Activated naive CD8-positive, alpha-beta T cell treated with anti-CD3 and anti-CD28 coated beads, Interleukin-2, amount 50 U/mL, for 24 hours (primary cell): ENCODE data around the gene TMEM82.
A peak's percentile ranks its signal among the peaks of the same experiment; 100 is the strongest.

Experiments used
- ATAC-seq: fragments of 150-1000 bp; cut with Tn5 transposase; one replicate; pipeline ENCODE4 v1.10.0; 2021
- DNase-seq: peaks from one replicate; pipeline ENCODE4 v3.0.0; 2021
- H3K27ac Mint-ChIP-seq: one replicate; pipeline ENCODE4 v1.8.0; 2021; ENCODE audit warnings: mild to moderate bottlenecking, mixed read lengths
- H3K27me3 Mint-ChIP-seq: one replicate; pipeline ENCODE4 v1.8.0; 2021; ENCODE audit warnings: mixed read lengths
- H3K36me3 Mint-ChIP-seq: one replicate; pipeline ENCODE4 v1.8.0; 2021; ENCODE audit warnings: low read depth, mixed read lengths
- H3K4me1 Mint-ChIP-seq: one replicate; pipeline ENCODE4 v1.8.0; 2021; ENCODE audit warnings: mixed read lengths
- H3K4me3 Mint-ChIP-seq: one replicate; pipeline ENCODE4 v1.8.0; 2021; ENCODE audit warnings: mild to moderate bottlenecking, moderate library complexity, mixed read lengths
- H3K9me3 Mint-ChIP-seq: one replicate; pipeline ENCODE4 v1.8.0; 2021; ENCODE audit warnings: mixed read lengths

TMEM82 gene

GRCh38 chr1:15727424-15727823, 14.9 kb upstream of the TMEM82 start:
- Mint-ChIP-seq H3K4me1 (no peaks in the 10 kb centered on the region), H3K36me3 (peaks cover 3% of the 10 kb centered on the region), H3K9me3 (no peaks in the 10 kb centered on the region), H3K27ac (peak overlapping the region; percentile 47), H3K4me3 (no peak overlapping the region), H3K27me3 (no peaks in the 10 kb centered on the region)
- no peak for DNase-seq
- no peak for ATAC-seq

GRCh38 chr1:15727866-15728534, 14.3 kb upstream of the TMEM82 start:
- H3K9me3 Mint-ChIP-seq: no peaks in the 10 kb centered on the region
- ATAC-seq (no peak), DNase-seq (no peak)
- no peaks in the 10 kb centered on the region for H3K27me3 Mint-ChIP-seq
- H3K36me3 Mint-ChIP-seq: peaks cover 1% of the 10 kb centered on the region
- no peak overlapping the region for H3K27ac Mint-ChIP-seq
- no peaks in the 10 kb centered on the region for H3K4me1 Mint-ChIP-seq
- no peak overlapping the region for H3K4me3 Mint-ChIP-seq

DNA sequence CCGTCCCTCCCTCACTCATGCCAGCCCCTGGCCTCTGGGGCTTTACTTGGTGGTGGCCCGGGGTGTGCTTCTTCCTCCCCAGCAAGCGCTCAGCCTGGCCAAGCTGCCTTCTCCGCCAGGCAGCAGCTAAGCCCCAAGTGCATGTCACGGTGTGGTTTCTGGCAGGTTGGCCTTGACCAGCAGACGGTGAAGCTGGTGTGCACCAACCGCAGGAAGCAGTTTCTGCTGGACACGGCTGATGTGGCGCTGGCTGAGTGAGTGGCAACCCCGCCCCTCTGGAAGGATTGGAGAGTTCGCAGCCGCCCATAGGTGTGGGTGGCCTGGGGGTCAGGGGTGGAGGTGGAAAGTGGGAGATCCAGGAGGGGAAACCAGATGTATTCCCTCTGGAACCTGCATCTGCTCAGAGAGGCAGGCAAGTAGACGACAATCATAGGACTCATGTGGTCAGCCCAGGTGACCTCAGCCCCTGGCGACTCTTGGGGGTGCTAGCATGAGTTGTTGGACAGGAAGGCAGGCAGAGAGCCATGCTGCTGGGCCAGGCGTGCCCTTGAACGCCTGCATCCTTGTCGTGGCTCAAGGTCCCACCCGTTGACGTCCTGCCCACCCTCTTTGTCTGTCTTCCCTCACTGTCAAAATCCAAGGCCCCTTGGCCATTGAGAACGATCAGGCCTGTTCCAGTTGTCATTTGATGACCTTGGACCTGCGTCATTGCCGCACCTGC, 13.2 kb upstream of the TMEM82 start:
- ATAC-seq: no peak
- Mint-ChIP-seq H3K36me3 (peaks cover 3% of the 10 kb centered on the region), H3K4me3 (no peak overlapping the region), H3K9me3 (no peaks in the 10 kb centered on the region), H3K4me1 (no peaks in the 10 kb centered on the region), H3K27me3 (no peaks in the 10 kb centered on the region), H3K27ac (no peak overlapping the region)
- DNase-seq: no peak

- Mint-ChIP-seq H3K27ac (no peak overlapping the region), H3K36me3 (peaks cover 3% of the 10 kb centered on the region), H3K9me3 (no peaks in the 10 kb centered on the region), H3K4me1 (no peaks in the 10 kb centered on the region), H3K4me3 (no peak overlapping the region), H3K27me3 (no peaks in the 10 kb centered on the region)
- no peak for DNase-seq
- ATAC-seq: no peak
These were observed 11.9 kb upstream of the TMEM82 start for GRCh38 chr1:15730423-15730822.

GRCh38 chr1:15730936-15731335, 11.4 kb upstream of the TMEM82 start:
- Mint-ChIP-seq H3K4me3 (no peak overlapping the region), H3K36me3 (peaks cover 3% of the 10 kb centered on the region), H3K27me3 (no peaks in the 10 kb centered on the region), H3K27ac (no peak overlapping the region), H3K9me3 (no peaks in the 10 kb centered on the region), H3K4me1 (no peaks in the 10 kb centered on the region)
- no peak for DNase-seq
- ATAC-seq: no peak

- H3K27ac Mint-ChIP-seq: no peak overlapping the region
- no peaks in the 10 kb centered on the region for H3K9me3 Mint-ChIP-seq
- no peaks in the 10 kb centered on the region for H3K27me3 Mint-ChIP-seq
- no peak overlapping the region for H3K4me3 Mint-ChIP-seq
- no peak for DNase-seq
- no peak for ATAC-seq
- H3K36me3 Mint-ChIP-seq: peaks cover 2% of the 10 kb centered on the region
- H3K4me1 Mint-ChIP-seq: no peaks in the 10 kb centered on the region
These were observed 10.3 kb upstream of the TMEM82 start for GRCh38 chr1:15731735-15732685.

DNA sequence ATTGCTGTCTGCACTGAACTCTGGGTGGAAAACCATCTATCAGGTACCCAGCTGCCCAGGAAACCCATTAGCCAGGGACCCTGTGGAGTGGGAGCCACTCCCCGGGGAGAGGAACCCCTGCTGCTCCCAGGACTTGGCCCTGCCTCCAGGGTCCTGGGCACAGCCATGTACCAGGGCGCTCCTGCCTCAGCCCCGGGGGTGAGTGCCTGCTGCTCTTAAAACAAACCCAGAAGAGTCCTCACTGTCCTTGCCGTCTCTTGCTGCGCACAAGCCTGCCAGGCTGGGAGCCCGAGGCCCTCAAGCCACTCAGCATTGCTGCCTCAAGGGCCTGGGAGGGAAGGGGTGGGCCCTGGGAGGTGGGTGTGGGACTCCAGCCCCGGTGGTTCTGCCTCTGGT, 9.6 kb upstream of the TMEM82 start:
- H3K27me3 Mint-ChIP-seq: no peaks in the 10 kb centered on the region
- H3K4me1 Mint-ChIP-seq: no peaks in the 10 kb centered on the region
- no peak overlapping the region for H3K4me3 Mint-ChIP-seq
- no peaks in the 10 kb centered on the region for H3K9me3 Mint-ChIP-seq
- ATAC-seq: no peak
- no peak for DNase-seq
- no peak overlapping the region for H3K27ac Mint-ChIP-seq
- peaks cover 2% of the 10 kb centered on the region for H3K36me3 Mint-ChIP-seq

DNA sequence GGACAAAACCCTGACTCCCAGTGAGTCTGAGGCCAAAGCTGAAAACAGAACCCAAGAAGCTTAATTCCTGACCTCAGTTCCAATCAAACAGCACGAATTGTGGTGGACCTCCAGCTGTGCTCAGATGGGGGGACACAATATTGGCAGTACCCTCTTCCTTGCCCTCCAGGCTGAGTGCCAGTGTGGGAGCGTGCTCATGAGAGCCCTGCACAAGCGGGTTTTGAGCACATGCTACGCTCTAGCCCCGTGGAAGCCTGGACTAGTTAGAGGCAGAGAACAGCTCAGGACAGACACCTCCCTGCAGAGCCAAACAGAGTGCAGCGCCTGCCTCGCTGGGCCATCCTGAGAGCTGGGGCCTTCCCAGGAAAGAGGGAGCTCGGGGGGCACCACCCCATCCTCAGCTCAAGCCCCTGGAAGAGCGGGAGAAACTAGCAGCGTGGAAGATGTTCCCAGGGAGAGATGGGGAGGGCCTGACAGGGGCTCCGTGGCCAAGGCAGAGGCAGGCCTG, 9.0 kb upstream of the TMEM82 start:
- Mint-ChIP-seq H3K27ac (no peak overlapping the region), H3K4me1 (no peaks in the 10 kb centered on the region)

DNA sequence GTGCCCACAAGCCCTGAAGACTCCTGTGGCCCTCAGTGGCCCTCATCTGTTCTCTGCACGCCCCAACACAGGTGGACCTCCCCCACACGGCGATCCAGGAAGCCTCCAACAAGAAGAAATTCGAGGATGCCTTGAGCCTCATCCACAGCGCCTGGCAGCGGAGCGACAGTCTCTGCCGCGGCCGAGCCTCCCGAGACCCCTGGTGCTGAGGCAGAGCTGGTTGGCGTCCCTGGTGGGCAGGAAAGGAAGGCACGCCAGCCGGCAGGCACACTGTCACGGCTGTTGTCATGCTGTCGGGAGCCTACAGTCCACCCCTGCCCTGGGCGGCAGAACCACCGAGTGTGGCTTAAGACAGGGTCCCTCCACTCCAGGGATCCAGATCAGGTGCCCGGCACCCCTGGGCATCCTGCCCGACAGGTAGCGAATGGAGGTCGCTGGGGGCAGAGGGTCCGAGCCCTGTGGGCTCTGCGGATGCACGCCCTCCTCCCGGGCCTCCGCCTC, 8.5 kb upstream of the TMEM82 start:
- H3K4me3 Mint-ChIP-seq: no peak overlapping the region
- H3K36me3 Mint-ChIP-seq: peaks cover 2% of the 10 kb centered on the region
- H3K27me3 Mint-ChIP-seq: no peaks in the 10 kb centered on the region
- no peaks in the 10 kb centered on the region for H3K9me3 Mint-ChIP-seq
- ATAC-seq (no peak), DNase-seq (no peak)
- no peak overlapping the region for H3K27ac Mint-ChIP-seq
- no peaks in the 10 kb centered on the region for H3K4me1 Mint-ChIP-seq

More for the DNA sequence above, 9.0 kb upstream of the TMEM82 start:
- Mint-ChIP-seq H3K27me3 (no peaks in the 10 kb centered on the region), H3K36me3 (peaks cover 2% of the 10 kb centered on the region), H3K4me3 (no peak overlapping the region), H3K9me3 (no peaks in the 10 kb centered on the region)
- no peak for DNase-seq
- no peak for ATAC-seq

DNA sequence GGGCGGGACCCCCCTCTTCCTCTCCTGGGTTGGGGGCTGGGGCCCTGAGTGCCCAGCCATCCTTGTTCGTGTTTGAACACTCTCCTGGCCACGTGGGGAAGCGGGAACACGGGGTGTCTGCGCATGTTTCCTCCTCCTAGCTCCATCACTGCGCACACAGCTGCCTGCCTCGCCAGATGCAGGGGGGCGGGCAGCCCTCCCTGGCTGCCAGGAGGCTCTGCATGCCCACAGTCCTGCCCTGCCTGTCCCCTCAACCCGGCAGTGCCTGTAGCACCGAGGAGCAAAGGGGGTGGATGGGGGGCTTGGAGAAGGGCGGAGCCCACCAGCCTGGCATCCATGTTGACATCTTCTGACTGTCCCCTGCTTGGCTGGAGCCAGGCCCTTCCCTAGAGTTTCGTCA, 8.0 kb upstream of the TMEM82 start:
- H3K27ac Mint-ChIP-seq: no peak overlapping the region
- H3K4me1 Mint-ChIP-seq: no peaks in the 10 kb centered on the region
- no peak overlapping the region for H3K4me3 Mint-ChIP-seq
- ATAC-seq (no peak), DNase-seq (no peak)
- no peaks in the 10 kb centered on the region for H3K27me3 Mint-ChIP-seq
- H3K36me3 Mint-ChIP-seq: peaks cover 2% of the 10 kb centered on the region
- H3K9me3 Mint-ChIP-seq: no peaks in the 10 kb centered on the region

- DNase-seq (no peak), ATAC-seq (no peak)
- Mint-ChIP-seq H3K4me1 (no peaks in the 10 kb centered on the region), H3K9me3 (no peaks in the 10 kb centered on the region), H3K36me3 (peaks cover 2% of the 10 kb centered on the region), H3K27ac (no peak overlapping the region), H3K27me3 (no peaks in the 10 kb centered on the region), H3K4me3 (no peak overlapping the region)
These were observed 7.4 kb upstream of the TMEM82 start for GRCh38 chr1:15734901-15735300.

DNA sequence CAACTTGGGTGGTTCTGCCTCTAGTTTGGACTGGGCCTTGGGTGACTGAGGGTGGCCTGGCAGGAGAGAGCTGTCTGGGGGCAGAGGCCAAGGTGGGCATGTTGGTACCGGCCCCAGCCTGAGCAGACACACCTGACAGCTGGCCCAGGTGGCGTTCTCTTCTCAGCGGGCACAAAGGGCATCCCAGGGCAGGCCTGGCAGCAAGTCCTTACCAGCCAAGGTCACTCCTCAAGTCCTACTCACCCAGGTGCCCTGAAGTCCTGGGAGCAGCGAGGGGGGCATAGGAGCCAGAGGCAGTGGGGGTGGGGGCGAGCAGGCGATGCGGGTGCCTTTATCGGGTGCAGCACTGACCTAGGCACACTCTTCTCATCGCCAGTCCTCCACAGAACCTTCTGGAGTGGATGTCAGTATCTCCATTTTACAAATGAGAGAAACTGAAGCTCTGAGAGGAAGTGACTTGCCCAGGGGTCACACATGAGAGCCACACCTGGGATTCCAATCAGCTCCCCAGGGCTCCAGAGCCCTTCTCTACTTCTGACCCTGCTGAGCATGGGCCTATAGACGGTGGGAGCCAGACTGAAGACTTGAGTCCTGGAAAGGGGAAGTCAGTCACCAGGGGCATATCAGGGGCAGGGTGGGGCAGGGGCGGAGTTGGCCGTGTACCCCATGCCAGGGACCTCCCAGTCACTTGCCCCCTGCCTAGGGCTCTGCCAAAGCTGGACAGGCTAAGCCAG, 6.8 kb upstream of the TMEM82 start:
- ATAC-seq (no peak), DNase-seq (no peak)
- Mint-ChIP-seq H3K36me3 (peaks cover 2% of the 10 kb centered on the region), H3K4me3 (no peak overlapping the region), H3K27ac (no peak overlapping the region), H3K27me3 (no peaks in the 10 kb centered on the region), H3K4me1 (no peaks in the 10 kb centered on the region), H3K9me3 (no peaks in the 10 kb centered on the region)

DNA sequence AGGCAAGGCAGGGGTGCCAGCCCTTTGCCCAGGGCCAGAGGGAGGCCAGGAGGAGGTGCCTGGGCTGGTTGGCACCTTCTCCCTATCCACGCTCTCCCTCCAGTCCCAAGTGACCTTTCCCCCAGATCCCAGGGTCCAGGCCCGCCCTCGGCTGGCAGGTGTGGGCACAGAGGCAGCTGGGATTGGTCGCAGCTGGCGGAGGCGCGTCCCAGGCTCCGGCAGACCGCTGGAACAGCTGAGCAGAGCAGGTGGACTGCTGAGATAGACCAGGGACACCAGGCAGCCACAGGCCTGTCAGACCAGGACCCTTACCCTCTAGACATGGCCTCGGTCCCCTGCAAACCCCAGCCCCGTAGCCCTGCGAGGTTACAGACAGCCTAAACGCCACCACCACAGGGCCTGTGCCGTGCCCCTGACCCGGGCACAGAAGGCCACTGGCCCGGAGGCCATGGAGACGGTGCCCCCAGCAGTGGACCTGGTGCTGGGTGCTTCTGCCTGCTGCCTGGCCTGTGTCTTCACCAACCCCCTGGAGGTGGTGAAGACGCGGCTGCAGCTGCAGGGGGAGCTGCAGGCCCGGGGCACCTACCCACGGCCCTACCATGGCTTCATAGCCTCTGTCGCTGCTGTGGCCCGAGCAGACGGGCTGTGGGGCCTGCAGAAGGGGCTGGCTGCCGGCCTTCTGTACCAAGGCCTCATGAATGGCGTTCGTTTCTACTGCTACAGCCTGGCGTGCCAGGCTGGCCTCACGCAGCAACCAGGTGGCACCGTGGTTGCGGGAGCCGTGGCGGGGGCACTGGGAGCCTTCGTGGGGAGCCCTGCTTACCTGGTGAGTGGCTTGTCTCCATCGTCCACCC, 6.0 kb upstream of the TMEM82 start, which contains the start of gene SLC25A34:
TSS of gene SLC25A34 (plus strand) at position 221 of the 854 bp plus-strand sequence. CDS start at position 449, 228 bp downstream.
- H3K4me3 Mint-ChIP-seq: no peak within 1 kb of the TSS
- no peak within 1 kb of the TSS for H3K27ac Mint-ChIP-seq
- no peaks in the 10 kb centered on the region for H3K27me3 Mint-ChIP-seq
- no peaks in the 10 kb centered on the region for H3K4me1 Mint-ChIP-seq
- peaks cover 2% of the 10 kb centered on the region for H3K36me3 Mint-ChIP-seq
- no peaks in the 10 kb centered on the region for H3K9me3 Mint-ChIP-seq
- DNase-seq (no peak), ATAC-seq (no peak)
